Measurements from ENCODE around the gene PIGS. TPM values are rescaled to one million over a fixed set of nuclear protein-coding genes. Genes with fewer than 3 reads are reported as not detected.

The PIGS gene
- total RNA-seq, 1 experiment from 2014 or later = 45.8 TPM

GRCh38 chr17:28515518-28515917 is 55.8 kb downstream of the PIGS start:
- POLR2A ChIA-PET = no interaction called here
- no peaks in the 10 kb centered on the region for H3K79me2 ChIP-seq (ENCODE audit: insufficient read depth, low read length)
- no TSS peak for BruUV-seq (replicated peaks)

More at GRCh38 chr17:28515518-28515917, 55.8 kb downstream of the PIGS start:
- no peak overlapping the region for H3K27ac ChIP-seq (ENCODE audit: low read depth, low read length)
- H3K4me1 ChIP-seq (ENCODE audit: control insufficient read depth in 1 of 2, insufficient read depth in 2 of 2, low read length in 2 of 2) = no peaks in the 10 kb centered on the region
- no peaks in the 10 kb centered on the region for H3K9me3 ChIP-seq (ENCODE audit: control insufficient read depth in 1 of 2, insufficient read depth in 1 of 2, low read depth in 1 of 2, low read length in 2 of 2)
- no peaks in the 10 kb centered on the region for H3K36me3 ChIP-seq (ENCODE audit: control insufficient read depth in 1 of 2, insufficient read depth in 2 of 2, low read length in 2 of 2)
- H3K4me3 ChIP-seq (replicated peaks in 1 of 2; ENCODE audit: low read depth in 1 of 2, low read length in 2 of 2) = no peak overlapping the region
- ATAC-seq = no peak
- no peak overlapping the region for H3K4me2 ChIP-seq (ENCODE audit: low read length)
- no peaks in the 10 kb centered on the region for H3K9me2 ChIP-seq (ENCODE audit: insufficient read depth)
- intact Hi-C loops (cut with micrococcal nuclease) = no loop called here
- ChIA-PET RAD21 (ENCODE audit: low non-redundant PET in 1 of 2, low total read pairs in 2 of 2, uncharacterized antibody in 2 of 2, unreplicated experiment in 2 of 2) (no interaction called here), CTCF (no interaction called here)
- no peak overlapping the region for H3K9ac ChIP-seq (ENCODE audit: low read length)
- H4K20me1 ChIP-seq (ENCODE audit: insufficient read depth) = no peaks in the 10 kb centered on the region
- TF ChIP-seq ZNF274 (IDR thresholded peaks at IDR 0.05; ENCODE audit: low read depth, low read length) (no peak), ZBTB33 (IDR thresholded peaks at IDR 0.05; ENCODE audit: extremely low read depth, insufficient replicate concordance, low read length) (no peak), CEBPB (IDR thresholded peaks at IDR 0.05; ENCODE audit: low read depth) (no peak), SRF (IDR thresholded peaks at IDR 0.05; ENCODE audit: low read depth) (no peak), RAD21 (IDR thresholded peaks at IDR 0.05; ENCODE audit: low read depth) (no peak), SIN3A (IDR thresholded peaks at IDR 0.05; ENCODE audit: low read depth) (no peak), EZH2 (IDR thresholded peaks at IDR 0.05) (no peak), CBX3 (IDR thresholded peaks at IDR 0.05; ENCODE audit: low read depth) (no peak), POLR2A (IDR thresholded peaks at IDR 0.05; ENCODE audit: borderline replicate concordance, extremely low read depth, insufficient read depth, insufficient read length) (no peak), MAX (IDR thresholded peaks at IDR 0.05) (no peak), FOSL1 (IDR thresholded peaks at IDR 0.05; ENCODE audit: low read depth) (no peak), REST (IDR thresholded peaks at IDR 0.05; ENCODE audit: low read depth) (no peak), CTCF (IDR thresholded peaks at IDR 0.05 in 2 of 3, conservative IDR thresholded peaks at IDR 0.05 in 1 of 3; ENCODE audit: borderline replicate concordance in 1 of 3, insufficient read depth in 1 of 3, low read depth in 2 of 3, low read length in 2 of 3) (no peak), SP1 (IDR thresholded peaks at IDR 0.05; ENCODE audit: low read depth) (no peak)
- DNase-seq (ENCODE audit: low read depth, low spot score) = no peak
- H3K27me3 ChIP-seq (ENCODE audit: insufficient read depth, low read length) = peaks cover 8% of the 10 kb centered on the region; the same call in 1 of the 2 replicates
- no peak overlapping the region for H2AFZ ChIP-seq (ENCODE audit: low read depth, low read length, poor library complexity, severe bottlenecking)
